Measurements from ENCODE around the gene PARP12. TPM values are rescaled to one million over a fixed set of nuclear protein-coding genes. Genes with fewer than 3 reads are reported as not detected.

The PARP12 gene
- polyA plus RNA-seq, 1 donor (not counting 4 experiments of a cell fraction or from before 2014, with no cell fraction given): 66.0 TPM

- Histone ChIP-seq H2AFZ (ENCODE audit: control insufficient read depth, low read length) (no peak overlapping the region), H3K4me2 (ENCODE audit: control insufficient read depth, extremely low read depth, insufficient read depth, low read depth, low read length) (no peak overlapping the region), H3K9ac (ENCODE audit: control insufficient read depth, extremely low read depth, insufficient read depth, low read length) (no peak overlapping the region), H3K79me2 (ENCODE audit: control insufficient read depth, insufficient read depth, low read length) (no peaks in the 10 kb centered on the region), H4K20me1 (ENCODE audit: control insufficient read depth, extremely low read depth, insufficient read depth, low read length) (no peaks in the 10 kb centered on the region), H3K4me1 (ENCODE audit: control insufficient read depth, extremely low read depth, insufficient read depth, low read length) (peaks cover 22% of the 10 kb centered on the region), H3K36me3 (ENCODE audit: control insufficient read depth in 2 of 2, extremely low read depth in 1 of 2, insufficient read depth in 2 of 2, low read length in 2 of 2) (peaks cover 7 to 30% of the 10 kb centered on the region in 2 experiments), H3K9me1 (ENCODE audit: control insufficient read depth, extremely low read depth, insufficient read depth, low read length) (no peaks in the 10 kb centered on the region), H3K9me3 (ENCODE audit: control insufficient read depth, low read depth, low read length) (no peaks in the 10 kb centered on the region), H3K27me3 (ENCODE audit: control insufficient read depth, extremely low read depth, insufficient read depth, low read length) (no peaks in the 10 kb centered on the region), H3K4me3 (ENCODE audit: control insufficient read depth in 2 of 3, extremely low read depth in 1 of 3, insufficient read depth in 2 of 3, low read depth in 1 of 3, low read length in 3 of 3) (no peak overlapping the region), H3K27ac (ENCODE audit: control insufficient read depth, insufficient read depth, low read length) (no peak overlapping the region)
- no peak for DNase-seq (ENCODE audit: low read depth, low spot score)
- TF ChIP-seq, protein P1, sequence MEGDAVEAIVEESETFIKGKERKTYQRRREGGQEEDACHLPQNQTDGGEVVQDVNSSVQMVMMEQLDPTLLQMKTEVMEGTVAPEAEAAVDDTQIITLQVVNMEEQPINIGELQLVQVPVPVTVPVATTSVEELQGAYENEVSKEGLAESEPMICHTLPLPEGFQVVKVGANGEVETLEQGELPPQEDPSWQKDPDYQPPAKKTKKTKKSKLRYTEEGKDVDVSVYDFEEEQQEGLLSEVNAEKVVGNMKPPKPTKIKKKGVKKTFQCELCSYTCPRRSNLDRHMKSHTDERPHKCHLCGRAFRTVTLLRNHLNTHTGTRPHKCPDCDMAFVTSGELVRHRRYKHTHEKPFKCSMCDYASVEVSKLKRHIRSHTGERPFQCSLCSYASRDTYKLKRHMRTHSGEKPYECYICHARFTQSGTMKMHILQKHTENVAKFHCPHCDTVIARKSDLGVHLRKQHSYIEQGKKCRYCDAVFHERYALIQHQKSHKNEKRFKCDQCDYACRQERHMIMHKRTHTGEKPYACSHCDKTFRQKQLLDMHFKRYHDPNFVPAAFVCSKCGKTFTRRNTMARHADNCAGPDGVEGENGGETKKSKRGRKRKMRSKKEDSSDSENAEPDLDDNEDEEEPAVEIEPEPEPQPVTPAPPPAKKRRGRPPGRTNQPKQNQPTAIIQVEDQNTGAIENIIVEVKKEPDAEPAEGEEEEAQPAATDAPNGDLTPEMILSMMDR (optimal IDR thresholded peaks at IDR 0.05 in 1 of 3, IDR thresholded peaks at IDR 0.05 in 1 of 3, conservative IDR thresholded peaks at IDR 0.05 in 1 of 3; ENCODE audit: extremely low read depth in 1 of 3, insufficient read depth in 2 of 3, low read length in 3 of 3): no peak
- TF ChIP-seq EZH2 (IDR thresholded peaks at IDR 0.05; ENCODE audit: low read length): no peak
- no peak for FAIRE-seq
- dilution Hi-C loops (cut with MboI; ENCODE audit: extremely low pct_ligation_motif_present, low sequenced_read_pairs): no loop called here
These were observed 22.9 kb downstream of the PARP12 start for GRCh38 chr7:140039896-140040295.

DNA sequence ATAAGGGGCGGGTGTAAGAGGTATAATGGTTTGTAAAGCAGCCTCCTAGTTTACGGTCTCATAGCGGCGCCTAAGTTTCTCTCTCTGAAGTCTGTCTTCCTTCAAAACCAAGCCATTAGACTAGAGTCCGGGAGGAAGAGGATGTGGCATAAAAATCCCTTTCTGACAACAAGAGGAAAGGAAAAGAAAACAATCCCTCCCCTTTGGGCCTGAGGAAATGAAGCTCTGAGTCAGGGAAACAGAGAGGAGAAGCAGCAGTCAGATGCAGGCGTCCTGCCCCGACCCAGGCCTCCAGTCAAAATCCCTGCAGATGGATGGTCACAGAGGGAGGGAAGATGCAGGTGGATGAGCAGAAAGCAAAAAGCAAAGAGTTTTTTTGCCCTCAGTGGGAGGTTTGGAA lies 23.7 kb downstream of the PARP12 start:
- no peak for TF ChIP-seq EZH2 (IDR thresholded peaks at IDR 0.05; ENCODE audit: low read length)
- TF ChIP-seq, protein P1 (optimal IDR thresholded peaks at IDR 0.05 in 1 of 3, IDR thresholded peaks at IDR 0.05 in 1 of 3, conservative IDR thresholded peaks at IDR 0.05 in 1 of 3; ENCODE audit: extremely low read depth in 1 of 3, insufficient read depth in 2 of 3, low read length in 3 of 3): no peak
- no peak overlapping the region for H3K27ac ChIP-seq (ENCODE audit: control insufficient read depth, insufficient read depth, low read length)
- DNase-seq (ENCODE audit: low read depth, low spot score) (no peak), FAIRE-seq (no peak)
- dilution Hi-C loops (cut with MboI; ENCODE audit: extremely low pct_ligation_motif_present, low sequenced_read_pairs): no loop called here
- H3K4me3 ChIP-seq (ENCODE audit: control insufficient read depth in 2 of 3, extremely low read depth in 1 of 3, insufficient read depth in 2 of 3, low read depth in 1 of 3, low read length in 3 of 3): no peak overlapping the region
- H3K27me3 ChIP-seq (ENCODE audit: control insufficient read depth, extremely low read depth, insufficient read depth, low read length): no peaks in the 10 kb centered on the region
- no peak overlapping the region for H3K9ac ChIP-seq (ENCODE audit: control insufficient read depth, extremely low read depth, insufficient read depth, low read length)
- H3K4me2 ChIP-seq (ENCODE audit: control insufficient read depth, extremely low read depth, insufficient read depth, low read depth, low read length): no peak overlapping the region
- H3K36me3 ChIP-seq (ENCODE audit: control insufficient read depth in 2 of 2, extremely low read depth in 1 of 2, insufficient read depth in 2 of 2, low read length in 2 of 2): peaks cover 7 to 30% of the 10 kb centered on the region in 2 experiments
- H3K4me1 ChIP-seq (ENCODE audit: control insufficient read depth, extremely low read depth, insufficient read depth, low read length): peaks cover 23% of the 10 kb centered on the region
- no peaks in the 10 kb centered on the region for H3K79me2 ChIP-seq (ENCODE audit: control insufficient read depth, insufficient read depth, low read length)
- no peaks in the 10 kb centered on the region for H3K9me3 ChIP-seq (ENCODE audit: control insufficient read depth, low read depth, low read length)
- no peaks in the 10 kb centered on the region for H4K20me1 ChIP-seq (ENCODE audit: control insufficient read depth, extremely low read depth, insufficient read depth, low read length)
- no peaks in the 10 kb centered on the region for H3K9me1 ChIP-seq (ENCODE audit: control insufficient read depth, extremely low read depth, insufficient read depth, low read length)
- no peak overlapping the region for H2AFZ ChIP-seq (ENCODE audit: control insufficient read depth, low read length)

Data from keratinocyte (primary cell).